WTC11 (cell line): Measurements from ENCODE around the gene TRMT11. TPM values are rescaled to one million over a fixed set of nuclear protein-coding genes. Genes with fewer than 3 reads are reported as not detected.
"Not testable (repeated sequence)": the region's sequence is repeated elsewhere in the genome, so short reads cannot be mapped to it uniquely, and the experiment has no call there.

Source experiments
- ATAC-seq: fragments of 200-7000 bp; cut with Tn5 transposase; 2 replicates; pipeline ENCODE4 v1.10.0; 2021; ENCODE audit warnings: mild to moderate bottlenecking, moderate library complexity
- CTCF ChIA-PET: fragments of 300-600 bp; sonication (Branson Sonifier 250); formaldehyde crosslinking; loops from one replicate; lab custom pipeline; 2021; ENCODE audit warnings: antibody characterized with exemption; lab: Charles Lee
- POLR2A ChIA-PET: fragments of 350-600 bp; sonication (Branson Sonifier 250); formaldehyde crosslinking; loops from one replicate; lab custom pipeline; 2021; ENCODE audit warnings: antibody characterized with exemption; lab: Charles Lee
- DNase-seq: peaks from one replicate; pipeline ENCODE4 v3.0.0; 2021; ENCODE audit warnings: low spot score
- H3K27ac Mint-ChIP-seq: 2 replicates; pipeline ENCODE4 v1.8.0; 2021; ENCODE audit warnings: mixed read lengths
- H3K27me3 Mint-ChIP-seq: 2 replicates; pipeline ENCODE4 v1.8.0; 2021; ENCODE audit warnings: low read depth, mild to moderate bottlenecking, moderate library complexity, mixed read lengths
- H3K36me3 Mint-ChIP-seq: 2 replicates; pipeline ENCODE4 v1.8.0; 2021; ENCODE audit warnings: mixed read lengths
- H3K4me1 Mint-ChIP-seq: 2 replicates; pipeline ENCODE4 v1.8.0; 2022; ENCODE audit warnings: mixed read lengths
- H3K4me3 Mint-ChIP-seq: 2 replicates; pipeline ENCODE4 v1.8.0; 2021; ENCODE audit warnings: mild to moderate bottlenecking, moderate library complexity, mixed read lengths
- H3K9me3 Mint-ChIP-seq: 2 replicates; pipeline ENCODE4 v1.8.0; 2021; ENCODE audit warnings: mixed read lengths
- CBFB ChIP-seq: sonication (generic); formaldehyde crosslinking; IDR thresholded peaks from 2 replicates; pipeline ENCODE4 v1.8.1; 2022; ENCODE audit warnings: mild to moderate bottlenecking, low read depth, missing genetic modification reagents
- EMX1 ChIP-seq: fragments of 250-450 bp; sonication (Bioruptor Pico); IDR thresholded peaks from 2 replicates; pipeline ENCODE4 v1.8.0; 2021; ENCODE audit warnings: mild to moderate bottlenecking
- ESRRA ChIP-seq: sonication (generic); formaldehyde crosslinking; IDR thresholded peaks from 2 replicates; pipeline ENCODE4 v1.8.1; 2022; ENCODE audit warnings: mild to moderate bottlenecking, missing genetic modification reagents, borderline replicate concordance
- ETV6 ChIP-seq: sonication (generic); formaldehyde crosslinking; IDR thresholded peaks from 2 replicates; pipeline ENCODE4 v1.8.1; 2022; ENCODE audit warnings: mild to moderate bottlenecking, missing genetic modification reagents
- FOXJ3 ChIP-seq: sonication (generic); formaldehyde crosslinking; IDR thresholded peaks from 2 replicates; pipeline ENCODE4 v1.9.0; 2021; ENCODE audit warnings: missing genetic modification reagents, mild to moderate bottlenecking, borderline replicate concordance
- GABPB1 ChIP-seq: sonication (generic); formaldehyde crosslinking; IDR thresholded peaks from 2 replicates; pipeline ENCODE4 v1.8.1; 2023; ENCODE audit warnings: mild to moderate bottlenecking, missing genetic modification reagents
- MAX ChIP-seq: sonication (generic); formaldehyde crosslinking; IDR thresholded peaks from 2 replicates; pipeline ENCODE4 v1.8.0; 2022; ENCODE audit warnings: mild to moderate bottlenecking, missing genetic modification reagents
- NR1H2 ChIP-seq: sonication (generic); formaldehyde crosslinking; IDR thresholded peaks from 2 replicates; pipeline ENCODE4 v1.9.0; 2021; ENCODE audit warnings: mild to moderate bottlenecking, moderate library complexity, missing genetic modification reagents
- NR3C1 ChIP-seq: sonication (generic); formaldehyde crosslinking; conservative IDR thresholded peaks from 2 replicates; pipeline ENCODE4 v1.8.1; 2023; ENCODE audit warnings: low read depth, mild to moderate bottlenecking, missing genetic modification reagents
- SMAD3 ChIP-seq: sonication (generic); formaldehyde crosslinking; IDR thresholded peaks from 2 replicates; pipeline ENCODE4 v1.8.0; 2022; ENCODE audit warnings: missing genetic modification reagents, mild to moderate bottlenecking, borderline replicate concordance
- SOX15 ChIP-seq: fragments of 250-450 bp; sonication (Bioruptor Pico); IDR thresholded peaks from 2 replicates; pipeline ENCODE4 v1.9.0; 2021; ENCODE audit warnings: mild to moderate bottlenecking
- ZNF263 ChIP-seq: sonication (generic); formaldehyde crosslinking; IDR thresholded peaks from 2 replicates; pipeline ENCODE4 v1.8.1; 2022; ENCODE audit warnings: low read depth, mild to moderate bottlenecking, moderate library complexity, missing genetic modification reagents
- ZNF396 ChIP-seq: fragments of 250-450 bp; sonication (Bioruptor Pico); IDR thresholded peaks from 2 replicates; pipeline ENCODE4 v1.8.0; 2021; ENCODE audit warnings: mild to moderate bottlenecking, moderate library complexity, borderline replicate concordance
- total RNA-seq: library from RNA; stranded (reverse); gene quantifications from 3 replicates; pipeline ENCODE4 v1.2.3, GENCODE V29; 2021
- TF ChIP-seq, protein P1 (sequence below): sonication (generic); formaldehyde crosslinking; IDR thresholded peaks from 2 replicates; pipeline ENCODE4 v1.8.0; 2022; ENCODE audit warnings: mild to moderate bottlenecking, missing genetic modification reagents
- TF ChIP-seq, protein P2 (sequence below): fragments of 250-450 bp; sonication (Bioruptor Pico); IDR thresholded peaks from 2 replicates; pipeline ENCODE4 v1.9.0; 2021; ENCODE audit warnings: mild to moderate bottlenecking
- TF ChIP-seq, protein P3 (sequence below): sonication (generic); formaldehyde crosslinking; IDR thresholded peaks from 2 replicates; pipeline ENCODE4 v1.8.0; 2023; ENCODE audit warnings: mild to moderate bottlenecking, missing genetic modification reagents
- TF ChIP-seq, protein P4 (sequence below): sonication (generic); formaldehyde crosslinking; IDR thresholded peaks from 2 replicates; pipeline ENCODE4 v1.8.1; 2023; ENCODE audit warnings: mild to moderate bottlenecking, missing genetic modification reagents, moderate library complexity

TRMT11 gene
- total RNA-seq, 1 experiment from 2014 or later = 32.3 TPM

DNA sequence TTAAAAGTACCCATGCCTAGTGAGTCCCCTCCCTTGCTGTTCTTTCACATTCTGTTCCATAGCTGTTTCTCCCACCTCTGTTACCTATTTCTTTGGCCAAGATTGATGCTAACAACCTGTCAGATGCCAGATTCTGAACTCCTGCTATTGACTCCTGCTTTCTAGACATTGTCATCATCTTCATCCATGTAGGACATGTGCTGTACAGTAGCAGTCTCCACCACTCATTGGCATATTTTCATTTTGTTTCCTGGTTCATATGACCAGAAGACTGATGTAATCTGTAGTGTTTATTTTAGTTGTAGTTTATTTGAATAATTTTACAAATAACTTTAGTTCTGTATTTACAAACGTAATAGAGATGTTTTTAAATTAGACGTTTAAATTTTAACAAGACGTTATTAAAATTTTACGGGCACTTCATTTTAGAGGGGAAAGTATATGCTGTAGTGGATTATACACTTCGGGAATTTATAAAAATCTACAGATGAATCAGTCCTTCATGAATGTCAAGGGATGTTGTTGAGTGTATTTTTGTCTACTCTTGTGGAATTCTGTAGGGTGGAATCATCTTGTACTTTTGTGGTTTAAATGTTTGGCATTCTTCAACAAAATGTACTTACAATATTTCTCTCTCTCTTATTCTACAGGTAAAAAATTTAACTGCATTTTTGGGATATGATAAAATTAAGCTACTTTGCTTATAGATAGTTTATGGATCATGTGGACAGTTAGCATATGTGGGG, 34.1 kb downstream of the TRMT11 start:
- H3K27ac Mint-ChIP-seq = no peak overlapping the region
- no peak overlapping the region for H3K4me3 Mint-ChIP-seq
- DNase-seq = no peak
- no peaks in the 10 kb centered on the region for H3K4me1 Mint-ChIP-seq
- ATAC-seq = no peak
- CTCF ChIA-PET = no interaction called here
- H3K27me3 Mint-ChIP-seq = no peaks in the 10 kb centered on the region
- POLR2A ChIA-PET = no interaction called here
- H3K36me3 Mint-ChIP-seq = peaks cover 54% of the 10 kb centered on the region
- TF ChIP-seq ETV6 (CRISPR knock-in tag) (no peak), NR3C1 (CRISPR knock-in tag) (no peak), EMX1 (CRISPR knock-in tag) (no peak), CBFB (no peak), SMAD3 (CRISPR knock-in tag) (no peak), SOX15 (CRISPR knock-in tag) (no peak), MAX (CRISPR knock-in tag) (no peak), FOXJ3 (no peak), ZNF396 (CRISPR knock-in tag) (no peak), ESRRA (CRISPR knock-in tag) (no peak), NR1H2 (CRISPR knock-in tag) (no peak)
- TF ChIP-seq, protein P1, sequence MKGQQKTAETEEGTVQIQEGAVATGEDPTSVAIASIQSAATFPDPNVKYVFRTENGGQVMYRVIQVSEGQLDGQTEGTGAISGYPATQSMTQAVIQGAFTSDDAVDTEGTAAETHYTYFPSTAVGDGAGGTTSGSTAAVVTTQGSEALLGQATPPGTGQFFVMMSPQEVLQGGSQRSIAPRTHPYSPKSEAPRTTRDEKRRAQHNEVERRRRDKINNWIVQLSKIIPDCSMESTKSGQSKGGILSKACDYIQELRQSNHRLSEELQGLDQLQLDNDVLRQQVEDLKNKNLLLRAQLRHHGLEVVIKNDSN (CRISPR knock-in tag) = no peak
- TF ChIP-seq, protein P2, sequence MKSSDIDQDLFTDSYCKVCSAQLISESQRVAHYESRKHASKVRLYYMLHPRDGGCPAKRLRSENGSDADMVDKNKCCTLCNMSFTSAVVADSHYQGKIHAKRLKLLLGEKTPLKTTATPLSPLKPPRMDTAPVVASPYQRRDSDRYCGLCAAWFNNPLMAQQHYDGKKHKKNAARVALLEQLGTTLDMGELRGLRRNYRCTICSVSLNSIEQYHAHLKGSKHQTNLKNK (CRISPR knock-in tag) = no peak
- H3K9me3 Mint-ChIP-seq = no peaks in the 10 kb centered on the region

DNA sequence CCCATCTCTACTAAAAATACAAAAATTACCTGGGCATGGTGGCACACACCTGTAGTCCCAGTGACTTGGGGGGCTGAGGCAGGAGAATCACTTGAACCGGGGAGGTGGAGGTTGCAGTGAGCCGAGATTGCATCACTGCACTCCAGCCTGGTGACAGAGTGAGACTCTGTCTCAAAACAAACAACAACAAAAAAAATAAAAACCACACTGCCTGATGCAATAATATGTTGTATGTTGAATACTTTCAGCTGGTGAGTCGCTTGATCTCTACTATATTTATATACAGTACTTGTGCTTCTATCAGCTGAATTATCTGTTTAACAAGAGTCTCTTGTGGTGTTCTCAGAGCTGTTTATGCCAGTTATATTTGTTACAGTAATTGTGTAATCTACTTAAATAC, 37.1 kb downstream of the TRMT11 start:
- DNase-seq, H3K9me3 Mint-ChIP-seq, H3K4me1 Mint-ChIP-seq, H3K27ac Mint-ChIP-seq, CTCF ChIA-PET, POLR2A ChIA-PET, H3K4me3 Mint-ChIP-seq, H3K27me3 Mint-ChIP-seq, ATAC-seq: not testable (repeated sequence)
- H3K36me3 Mint-ChIP-seq = peaks cover 54% of the 10 kb centered on the region
- peak; percentile 95 for TF ChIP-seq GABPB1

DNA sequence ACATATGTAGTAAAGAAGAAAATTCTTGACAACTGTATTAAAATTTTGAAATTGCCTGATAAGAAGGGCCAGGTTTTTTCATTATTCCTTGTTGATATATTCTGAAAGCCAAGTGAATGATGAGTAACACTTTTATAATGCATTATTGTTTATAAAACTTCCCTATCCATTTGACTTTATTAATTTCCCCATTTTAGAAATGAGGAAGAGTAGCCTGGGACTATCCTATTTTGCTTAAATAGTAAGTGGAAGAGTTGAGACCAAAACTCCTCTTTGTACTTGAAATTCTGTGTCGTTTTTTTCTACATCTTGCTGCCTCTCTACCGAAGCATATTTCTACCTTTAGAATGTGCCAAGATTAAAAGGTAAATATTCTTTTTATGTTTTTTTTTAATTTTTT, 39.7 kb downstream of the TRMT11 start:
- Mint-ChIP-seq H3K4me3 (no peak overlapping the region), H3K27me3 (no peaks in the 10 kb centered on the region), H3K27ac (no peak overlapping the region), H3K9me3 (no peaks in the 10 kb centered on the region), H3K4me1 (no peaks in the 10 kb centered on the region), H3K36me3 (peaks cover 40% of the 10 kb centered on the region)
- no peak for TF ChIP-seq ZNF263
- no peak for TF ChIP-seq ZNF396 (CRISPR knock-in tag)
- TF ChIP-seq, protein P3, sequence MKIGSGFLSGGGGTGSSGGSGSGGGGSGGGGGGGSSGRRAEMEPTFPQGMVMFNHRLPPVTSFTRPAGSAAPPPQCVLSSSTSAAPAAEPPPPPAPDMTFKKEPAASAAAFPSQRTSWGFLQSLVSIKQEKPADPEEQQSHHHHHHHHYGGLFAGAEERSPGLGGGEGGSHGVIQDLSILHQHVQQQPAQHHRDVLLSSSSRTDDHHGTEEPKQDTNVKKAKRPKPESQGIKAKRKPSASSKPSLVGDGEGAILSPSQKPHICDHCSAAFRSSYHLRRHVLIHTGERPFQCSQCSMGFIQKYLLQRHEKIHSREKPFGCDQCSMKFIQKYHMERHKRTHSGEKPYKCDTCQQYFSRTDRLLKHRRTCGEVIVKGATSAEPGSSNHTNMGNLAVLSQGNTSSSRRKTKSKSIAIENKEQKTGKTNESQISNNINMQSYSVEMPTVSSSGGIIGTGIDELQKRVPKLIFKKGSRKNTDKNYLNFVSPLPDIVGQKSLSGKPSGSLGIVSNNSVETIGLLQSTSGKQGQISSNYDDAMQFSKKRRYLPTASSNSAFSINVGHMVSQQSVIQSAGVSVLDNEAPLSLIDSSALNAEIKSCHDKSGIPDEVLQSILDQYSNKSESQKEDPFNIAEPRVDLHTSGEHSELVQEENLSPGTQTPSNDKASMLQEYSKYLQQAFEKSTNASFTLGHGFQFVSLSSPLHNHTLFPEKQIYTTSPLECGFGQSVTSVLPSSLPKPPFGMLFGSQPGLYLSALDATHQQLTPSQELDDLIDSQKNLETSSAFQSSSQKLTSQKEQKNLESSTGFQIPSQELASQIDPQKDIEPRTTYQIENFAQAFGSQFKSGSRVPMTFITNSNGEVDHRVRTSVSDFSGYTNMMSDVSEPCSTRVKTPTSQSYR = no peak
- TF ChIP-seq, protein P4, sequence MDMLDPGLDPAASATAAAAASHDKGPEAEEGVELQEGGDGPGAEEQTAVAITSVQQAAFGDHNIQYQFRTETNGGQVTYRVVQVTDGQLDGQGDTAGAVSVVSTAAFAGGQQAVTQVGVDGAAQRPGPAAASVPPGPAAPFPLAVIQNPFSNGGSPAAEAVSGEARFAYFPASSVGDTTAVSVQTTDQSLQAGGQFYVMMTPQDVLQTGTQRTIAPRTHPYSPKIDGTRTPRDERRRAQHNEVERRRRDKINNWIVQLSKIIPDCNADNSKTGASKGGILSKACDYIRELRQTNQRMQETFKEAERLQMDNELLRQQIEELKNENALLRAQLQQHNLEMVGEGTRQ (CRISPR knock-in tag) = no peak
- ATAC-seq = no peak
- ChIA-PET POLR2A (no interaction called here), CTCF (no interaction called here)
- no peak for DNase-seq
